HG03520 (cell line): Measurements from ENCODE around the gene RNF166.

Experiments
- ATAC-seq: cut with Tn5 transposase; IDR thresholded peaks from one replicate; pipeline ENCODE4 v1.9.1; 2021; ENCODE audit warnings: mild to moderate bottlenecking, moderate library complexity; ENCODE audit not compliant: unreplicated experiment

Gene RNF166

GRCh38 chr16:88695218-88695617 is 11.0 kb downstream of the RNF166 start:
- ATAC-seq: no peak

GRCh38 chr16:88694221-88695087 is 11.8 kb downstream of the RNF166 start:
- ATAC-seq: no peak

GRCh38 chr16:88693420-88694177 is 12.6 kb downstream of the RNF166 start:
- no peak for ATAC-seq

- no peak for ATAC-seq
Measured at GRCh38 chr16:88692861-88693260, 13.3 kb downstream of the RNF166 start.

GRCh38 chr16:88691924-88692560 is 14.2 kb downstream of the RNF166 start:
- ATAC-seq: no peak

DNA sequence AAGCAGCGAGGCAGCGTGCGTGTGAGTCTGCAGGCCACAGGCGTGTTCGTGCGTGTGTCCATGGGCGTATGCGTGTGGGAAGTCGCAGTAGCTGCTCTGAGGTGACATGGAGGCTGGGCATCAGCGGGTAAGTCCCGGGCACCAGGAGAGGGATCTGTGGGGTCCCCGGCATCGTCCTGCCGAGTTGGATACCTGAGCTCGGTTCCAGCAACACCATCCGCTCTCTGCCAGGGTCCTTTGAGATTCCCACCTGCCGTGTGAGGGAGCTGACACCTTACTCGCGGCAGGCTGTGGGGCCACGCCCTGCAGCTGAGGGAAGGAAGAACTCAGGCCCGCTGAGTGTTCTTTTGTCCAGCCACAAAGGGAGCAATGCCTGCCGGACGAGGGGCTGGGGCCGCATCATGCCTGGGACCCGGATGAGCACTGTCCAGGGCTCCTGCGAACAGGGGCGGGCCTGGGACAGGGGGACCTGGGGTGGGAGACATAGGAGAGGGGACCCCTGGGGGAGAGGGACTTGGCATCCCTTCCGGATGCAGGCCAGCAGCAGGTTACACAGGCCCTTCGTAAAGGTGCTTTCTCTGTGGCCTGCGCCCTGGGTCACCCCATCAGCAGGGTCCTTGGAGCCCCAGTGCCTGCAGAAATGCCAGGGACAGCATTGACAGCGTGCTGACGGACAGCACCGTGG is 14.9 kb downstream of the RNF166 start:
- no peak for ATAC-seq

- no peak for ATAC-seq
Measured at GRCh38 chr16:88690341-88691128, 15.7 kb downstream of the RNF166 start.

DNA sequence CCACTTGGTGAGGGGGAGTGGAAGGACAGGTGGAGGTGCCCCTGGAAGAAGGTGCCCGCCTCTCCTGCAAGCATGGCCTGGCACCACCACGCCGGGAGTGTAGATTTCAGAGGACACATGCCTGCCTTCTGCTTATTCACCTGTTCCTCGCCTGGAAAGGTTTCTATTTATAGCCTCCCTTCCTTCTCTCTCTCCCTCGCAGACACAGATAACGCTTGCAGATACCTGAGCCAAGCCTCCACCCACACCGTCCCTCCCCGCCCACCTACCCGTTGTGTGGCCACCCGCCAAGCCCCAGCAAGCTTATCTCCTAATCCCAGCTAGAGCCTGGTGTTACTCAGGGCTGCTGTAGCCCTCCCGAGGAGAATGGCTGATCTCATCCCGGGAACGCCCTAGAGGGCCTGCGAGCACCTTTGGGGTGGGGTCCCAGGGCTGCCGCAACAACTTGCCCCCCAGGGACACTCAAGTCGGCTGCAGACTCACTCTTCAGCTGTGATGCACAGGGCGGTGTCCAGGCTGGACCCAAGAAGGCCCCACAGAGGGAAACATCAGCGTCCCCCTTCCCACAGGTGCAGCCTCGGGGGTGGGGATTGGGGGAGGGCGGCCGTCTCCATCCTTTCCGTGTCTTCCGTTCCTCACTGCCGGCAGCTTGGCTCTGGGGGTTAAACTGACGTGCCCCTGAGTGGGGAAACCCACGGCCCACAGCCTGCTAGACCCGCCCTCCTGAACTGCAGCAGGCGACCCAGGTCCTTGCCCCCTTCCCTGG is 18.0 kb downstream of the RNF166 start:
- ATAC-seq: no peak

- no peak for ATAC-seq
Measured at GRCh38 chr16:88687676-88688012, 18.6 kb downstream of the RNF166 start.

DNA sequence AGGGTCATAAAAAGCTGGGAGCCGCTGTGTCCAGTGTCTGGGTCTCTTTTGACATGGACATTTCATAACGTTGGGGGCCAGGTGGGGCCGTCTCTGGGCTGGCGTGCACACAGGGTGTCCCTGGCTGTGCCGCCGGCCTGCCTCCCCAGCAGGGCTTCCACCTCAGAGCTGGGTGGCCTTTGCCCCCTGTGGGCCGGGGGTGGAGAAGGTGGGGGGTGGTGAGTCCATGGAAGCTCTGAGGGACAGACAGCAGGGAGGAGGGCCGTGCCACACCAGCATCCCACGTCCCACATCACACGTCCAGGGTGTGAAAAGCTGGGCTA is 19.0 kb downstream of the RNF166 start:
- no peak for ATAC-seq

- peak; percentile 62 for ATAC-seq
Measured at GRCh38 chr16:88686439-88687253, 19.6 kb downstream of the RNF166 start, which contains the start of gene SNAI3. Gene SNAI3, minus strand, starts transcription at chr16:88686507. Its CDS starts 101 bp downstream, at chr16:88686406.

GRCh38 chr16:88686062-88686438 is 20.2 kb downstream of the RNF166 start:
- peak; percentile 8 for ATAC-seq

DNA sequence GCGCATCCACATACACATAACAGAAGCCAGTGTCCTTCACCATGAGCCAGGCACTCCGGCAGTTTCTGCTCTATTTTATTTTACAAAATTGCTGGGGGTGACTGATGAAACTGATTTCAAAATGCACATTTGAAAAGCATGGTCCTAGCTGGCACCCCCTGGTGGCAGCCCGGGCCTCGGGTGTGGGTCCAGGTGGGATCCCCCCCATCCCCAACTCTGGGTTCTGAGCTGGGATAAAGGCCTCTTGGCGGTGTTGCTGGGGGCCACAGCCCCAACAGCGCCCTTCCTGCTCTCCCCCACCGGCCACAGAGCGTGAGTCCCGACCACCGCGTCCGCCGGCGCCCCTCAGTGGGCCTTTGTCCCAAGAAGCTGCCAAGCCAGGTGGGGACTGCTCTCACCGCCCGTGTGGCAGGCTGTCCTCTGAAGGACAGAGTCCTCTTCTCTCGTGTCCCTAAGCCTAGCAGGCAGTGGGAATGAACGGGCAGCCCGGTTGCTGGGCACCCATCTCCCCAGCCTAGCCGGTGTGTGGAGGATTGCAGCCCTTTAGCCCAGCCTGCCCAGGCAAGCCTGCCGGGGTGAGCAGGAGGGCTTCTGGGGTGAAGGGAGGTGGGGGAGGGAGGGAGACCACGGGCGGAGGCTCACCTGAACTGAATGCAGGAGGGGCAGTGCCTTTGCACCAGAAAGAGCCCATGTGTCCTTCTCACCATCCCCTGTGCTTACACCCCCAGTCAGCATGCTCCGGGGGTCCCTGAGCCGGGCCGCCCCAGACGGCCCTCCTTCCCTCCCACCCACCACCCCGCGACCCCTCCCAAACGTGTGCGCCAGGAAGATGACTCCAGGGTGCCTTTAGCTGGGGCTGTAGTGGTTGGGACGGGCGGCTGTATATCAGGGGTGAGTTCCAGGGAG is 20.8 kb downstream of the RNF166 start:
- no peak for ATAC-seq

DNA sequence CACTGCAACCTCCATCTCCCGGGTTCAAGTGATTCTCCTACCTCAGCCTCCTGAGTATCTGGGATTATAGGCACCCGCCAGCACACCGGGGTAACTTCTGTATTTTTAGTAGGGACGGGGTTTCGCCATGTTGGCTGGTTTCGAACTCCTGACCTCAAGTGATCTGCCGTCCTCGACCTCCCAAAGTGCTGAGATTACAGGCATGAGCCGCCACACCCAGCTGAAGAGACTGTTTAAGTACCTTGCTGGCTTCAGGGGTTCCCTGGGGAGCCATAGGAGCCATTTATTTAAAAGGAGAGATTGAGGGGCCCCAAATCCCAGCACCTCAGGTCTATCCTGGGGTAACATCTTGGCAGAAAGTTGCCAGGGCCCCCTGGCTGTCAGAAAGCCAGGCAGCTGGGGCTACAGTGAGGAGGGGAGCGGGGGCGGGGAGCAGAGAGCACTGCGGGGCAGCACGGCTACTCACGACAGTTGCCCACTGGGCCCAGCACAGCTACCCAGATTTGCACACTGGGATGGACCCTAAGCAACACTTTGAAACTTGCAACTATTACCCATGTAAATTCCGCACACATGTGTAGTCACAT is 21.5 kb downstream of the RNF166 start:
- no peak for ATAC-seq

DNA sequence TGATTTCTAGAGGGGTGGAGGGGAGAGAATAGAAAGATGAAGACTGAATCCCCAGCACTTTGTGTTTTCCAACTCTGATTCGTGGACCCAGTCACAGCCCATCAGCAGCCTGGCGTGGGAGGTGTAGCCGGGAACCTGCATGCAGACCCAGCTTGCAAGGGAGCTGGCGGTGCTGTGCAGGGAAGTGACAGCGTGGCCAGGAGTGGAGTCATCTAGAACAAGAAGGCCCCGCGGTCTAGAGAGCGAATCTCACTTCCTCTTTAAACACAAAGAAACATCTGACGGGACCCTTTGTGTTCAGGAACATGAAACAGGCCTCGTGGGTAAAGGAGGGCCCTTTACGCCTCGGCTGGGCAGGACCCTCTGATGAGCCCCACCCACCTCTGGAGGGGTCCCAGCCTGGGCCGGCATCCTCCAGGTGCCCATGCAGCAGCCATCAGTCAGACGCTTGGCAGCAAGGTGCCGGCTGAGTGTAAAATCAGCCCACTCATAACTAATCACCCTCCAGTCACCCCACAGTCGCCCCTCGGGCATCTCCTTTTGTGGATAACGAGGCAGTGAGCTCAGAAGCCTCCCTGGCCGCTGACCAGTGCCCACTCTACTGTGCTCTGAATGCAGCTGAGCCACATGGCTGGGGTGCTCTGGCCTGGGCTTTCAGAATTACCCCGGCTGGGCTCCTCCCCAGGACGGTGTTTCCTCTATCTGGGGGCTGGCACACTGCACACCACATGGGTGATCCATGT is 24.3 kb downstream of the RNF166 start:
- ATAC-seq: peak; percentile 41

DNA sequence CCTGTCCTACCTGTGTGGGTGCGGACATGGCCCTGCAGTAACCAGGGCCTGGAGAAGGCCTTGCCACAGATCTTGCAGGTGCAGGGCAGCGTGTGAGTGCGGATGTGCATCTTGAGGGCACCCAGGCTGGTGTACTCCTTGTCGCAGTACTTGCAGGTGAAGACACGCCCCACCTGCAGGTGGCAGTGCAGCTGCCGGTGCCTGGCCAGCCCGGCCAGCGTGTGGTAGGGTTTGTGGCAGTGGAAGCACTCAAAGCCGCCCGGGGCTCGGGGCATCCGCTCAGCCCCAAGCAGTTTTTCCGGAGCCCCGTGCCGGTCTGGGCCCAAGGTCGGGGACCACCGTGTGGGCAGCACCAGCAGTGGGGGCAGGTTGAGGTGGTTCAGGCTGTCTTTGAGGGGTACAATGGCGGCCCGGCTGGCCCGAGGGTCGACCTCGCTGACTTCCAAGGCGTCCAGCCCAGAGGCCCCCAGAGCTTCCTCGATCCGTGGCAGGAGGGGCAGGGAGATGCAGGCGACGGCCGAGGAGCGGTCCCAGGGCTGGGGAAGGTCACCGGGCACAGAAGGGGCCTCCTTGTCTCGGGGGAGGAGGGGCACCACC is 25.0 kb downstream of the RNF166 start:
- no peak for ATAC-seq
